KMS-11 (cell line): ENCODE results near the gene C1QL3.

ENCODE experiments used
- H2AFZ ChIP-seq: fragments of 200-600 bp; sonication (generic); 2 replicates; pipeline ENCODE4 v1.6.1; 2016; ENCODE audit warnings: antibody characterized with exemption, mixed run types, low read depth
- H3K27ac ChIP-seq: fragments of 200-600 bp; sonication (generic); 2 replicates; pipeline ENCODE4 v1.6.1; 2016; ENCODE audit warnings: mild to moderate bottlenecking, mixed run types
- H3K27me3 ChIP-seq: fragments of 200-600 bp; sonication (generic); 2 replicates; pipeline ENCODE4 v1.6.1; 2017; ENCODE audit warnings: mild to moderate bottlenecking, low read depth, mixed run types, moderate library complexity; ENCODE audit not compliant: insufficient read depth
- H3K36me3 ChIP-seq: fragments of 200-600 bp; sonication (generic); 2 replicates; pipeline ENCODE4 v1.6.1; 2017; ENCODE audit warnings: mild to moderate bottlenecking, mixed run types; ENCODE audit not compliant: insufficient read depth
- H3K4me1 ChIP-seq: fragments of 200-600 bp; sonication (generic); 2 replicates; pipeline ENCODE4 v1.6.1; 2016; ENCODE audit warnings: mild to moderate bottlenecking, low read depth, mixed run types; ENCODE audit not compliant: poor library complexity, severe bottlenecking
- H3K4me2 ChIP-seq: fragments of 200-600 bp; sonication (generic); 2 replicates; pipeline ENCODE4 v1.7.0; 2016; ENCODE audit warnings: mild to moderate bottlenecking, mixed run types
- H3K4me3 ChIP-seq: fragments of 200-600 bp; sonication (generic); IDR thresholded peaks from 2 replicates; pipeline ENCODE4 v1.6.1; 2017; ENCODE audit warnings: low read depth, low read length, mixed read lengths; ENCODE audit not compliant: insufficient read depth
- H3K79me2 ChIP-seq: fragments of 200-600 bp; sonication (generic); 2 replicates; pipeline ENCODE4 v1.6.1; 2016; ENCODE audit warnings: low read depth, mixed run types; ENCODE audit not compliant: insufficient read depth
- H3K9ac ChIP-seq: fragments of 200-600 bp; sonication (generic); 2 replicates; pipeline ENCODE4 v1.6.1; 2016; ENCODE audit warnings: mild to moderate bottlenecking, mixed run types
- H4K20me1 ChIP-seq: fragments of 200-600 bp; sonication (generic); 2 replicates; pipeline ENCODE4 v1.6.1; 2016; ENCODE audit warnings: mild to moderate bottlenecking, mixed run types; ENCODE audit not compliant: insufficient read depth
- CTCF ChIP-seq: fragments of 200-600 bp; sonication (generic); conservative IDR thresholded peaks from 2 replicates; pipeline ENCODE4 v1.6.1; 2017; ENCODE audit warnings: low read depth, mild to moderate bottlenecking, antibody characterized with exemption, low read length, moderate library complexity, mixed read lengths

Gene C1QL3

GRCh38 chr10:16470747-16471146, 50.9 kb downstream of the C1QL3 start:
- no peaks in the 10 kb centered on the region; the same call in 1 of the 2 replicates for H4K20me1 ChIP-seq
- H3K27ac ChIP-seq = no peak overlapping the region
- no peak overlapping the region for H3K4me3 ChIP-seq
- H3K79me2 ChIP-seq = no peaks in the 10 kb centered on the region
- H3K36me3 ChIP-seq = no peaks in the 10 kb centered on the region
- no peak for TF ChIP-seq CTCF
- H2AFZ ChIP-seq = no peak overlapping the region
- no peak overlapping the region for H3K4me2 ChIP-seq
- H3K9ac ChIP-seq = no peak overlapping the region
- no peaks in the 10 kb centered on the region for H3K27me3 ChIP-seq
- peaks cover 4% of the 10 kb centered on the region for H3K4me1 ChIP-seq

GRCh38 chr10:16466001-16466400, 55.7 kb downstream of the C1QL3 start:
- Histone ChIP-seq H3K27ac (no peak overlapping the region), H3K27me3 (no peaks in the 10 kb centered on the region)
- no peak for TF ChIP-seq CTCF

More at GRCh38 chr10:16466001-16466400, 55.7 kb downstream of the C1QL3 start:
- Histone ChIP-seq H3K9ac (no peak overlapping the region), H3K79me2 (no peaks in the 10 kb centered on the region), H3K36me3 (0 out of 2 replicates have a peak, but pooled peaks cover 2% of the 10 kb centered on the region), H2AFZ (no peak overlapping the region), H3K4me2 (no peak overlapping the region), H3K4me3 (no peak overlapping the region), H3K4me1 (peaks cover 4% of the 10 kb centered on the region), H4K20me1 (no peaks in the 10 kb centered on the region)
